B cell (primary cell): Measurements from ENCODE around the gene TBC1D12. TPM values are rescaled to one million over a fixed set of nuclear protein-coding genes. Genes with fewer than 3 reads are reported as not detected.
"Not testable (repeated sequence)": the region's sequence is repeated elsewhere in the genome, so short reads cannot be mapped to it uniquely, and the experiment has no call there.

ENCODE experiments used
- ATAC-seq: fragments of 200-7000 bp; cut with Tn5 transposase; one replicate; pipeline ENCODE4 v1.10.0; 2021; ENCODE audit warnings: low read depth, mild to moderate bottlenecking, moderate number of reproducible peaks, moderate library complexity
- CTCF ChIA-PET: fragments of 350-600 bp; sonication (Branson Sonifier 250); formaldehyde crosslinking; loops from one replicate; lab custom pipeline; 2021; ENCODE audit warnings: antibody characterized with exemption, inconsistent platforms; lab: Charles Lee
- POLR2A ChIA-PET: fragments of 350-600 bp; sonication (Branson Sonifier 250); formaldehyde crosslinking; loops from one replicate; lab custom pipeline; 2021; ENCODE audit warnings: antibody characterized with exemption; lab: Charles Lee
- DNase-seq: peaks from one replicate; pipeline ENCODE4 v3.0.0; 2013
- H2AFZ ChIP-seq: 2 replicates; pipeline ENCODE4 v1.6.1; 2012; ENCODE audit warnings: mild to moderate bottlenecking, low read depth, low read length; ENCODE audit not compliant: insufficient read depth, poor library complexity, severe bottlenecking
- H3K27ac ChIP-seq, 2 donors: 1 replicate in 1 of 2; 2 replicates in 1 of 2; pipeline ENCODE4 v1.5.1; 2012 to 2013; ENCODE audit warnings: low read length in 2 of 2, mild to moderate bottlenecking in 2 of 2, moderate library complexity in 1 of 2
- H3K27me3 ChIP-seq, 4 experiments: fragments of 200-600 bp in 1 of 4; sonication (generic) in 1 of 4; replicated peaks in 1 of 4; 1 replicate in 2 of 4; 2 replicates in 2 of 4; pipeline versions ENCODE4 v1.6.1 to v1.7.0; 2013 to 2016; ENCODE audit warnings: low read length in 3 of 4, mild to moderate bottlenecking in 2 of 4, mixed read lengths in 1 of 4, moderate library complexity in 1 of 4; ENCODE audit not compliant: insufficient read depth in 4 of 4, control insufficient read depth in 3 of 4; ENCODE audit errors: control extremely low read depth in 1 of 4
- H3K36me3 ChIP-seq, 2 experiments: replicated peaks in 1 of 2; 1 replicate in 1 of 2; 2 replicates in 1 of 2; pipeline versions ENCODE4 v1.6.1 to v1.7.1; 2013; ENCODE audit warnings: low read length in 1 of 2; ENCODE audit not compliant: insufficient read depth in 2 of 2, control insufficient read depth in 1 of 2; ENCODE audit errors: control extremely low read depth in 1 of 2, extremely low read depth in 1 of 2
- H3K4me1 ChIP-seq, 2 donors: fragments of 200-600 bp in 1 of 2; sonication (generic) in 1 of 2; 1 replicate in 1 of 2; 2 replicates in 1 of 2; pipeline versions ENCODE4 v1.5.1 to v1.6.1; 2013 to 2017; ENCODE audit warnings: low read length in 2 of 2; ENCODE audit not compliant: control insufficient read depth in 2 of 2, insufficient read depth in 2 of 2
- H3K4me2 ChIP-seq: replicated peaks from 2 replicates; pipeline ENCODE3; 2012; ENCODE audit warnings: mild to moderate bottlenecking, low read depth, low read length; ENCODE audit not compliant: poor library complexity, severe bottlenecking
- H3K4me3 ChIP-seq, 5 experiments: fragments of 200-600 bp in 1 of 5; sonication (generic) in 1 of 5; 1 replicate in 3 of 5; 2 replicates in 2 of 5; pipeline versions ENCODE4 v1.5.1 to v1.7.0; 2011 to 2016; ENCODE audit warnings: low read length in 4 of 5, mild to moderate bottlenecking in 4 of 5, low read depth in 2 of 5, control low read depth in 1 of 5, moderate library complexity in 1 of 5; ENCODE audit not compliant: insufficient read depth in 1 of 5; ENCODE audit errors: control extremely low read depth in 1 of 5, extremely low read depth in 1 of 5
- H3K79me2 ChIP-seq: fragments of 200-600 bp; sonication (generic); one replicate; pipeline ENCODE4 v1.6.0; 2016; ENCODE audit warnings: low read length; ENCODE audit not compliant: control insufficient read depth, insufficient read depth
- H3K9ac ChIP-seq: fragments of 200-600 bp; sonication (generic); 2 replicates; pipeline ENCODE4 v1.6.1; 2017; ENCODE audit warnings: mild to moderate bottlenecking, low read length, moderate library complexity
- H3K9me3 ChIP-seq, 3 donors: one replicate each; pipeline versions ENCODE4 v1.6.1 to v1.7.1; 2013; ENCODE audit warnings: low read length in 2 of 3; ENCODE audit not compliant: control insufficient read depth in 2 of 3, insufficient read depth in 1 of 3; ENCODE audit errors: control extremely low read depth in 1 of 3
- H4K20me1 ChIP-seq: 2 replicates; pipeline ENCODE4 v1.6.0; 2012; ENCODE audit warnings: mild to moderate bottlenecking, low read length; ENCODE audit not compliant: insufficient read depth, control insufficient read depth, poor library complexity, severe bottlenecking
- H3K27ac Mint-ChIP-seq: one replicate; pipeline ENCODE4 v1.8.0; 2021; ENCODE audit warnings: mixed read lengths
- H3K27me3 Mint-ChIP-seq: one replicate; pipeline ENCODE4 v1.8.0; 2021; ENCODE audit warnings: mixed read lengths
- H3K4me1 Mint-ChIP-seq: one replicate; pipeline ENCODE4 v1.8.0; 2021; ENCODE audit warnings: mixed read lengths
- H3K4me3 Mint-ChIP-seq: one replicate; pipeline ENCODE4 v1.8.0; 2021; ENCODE audit warnings: mixed read lengths
- H3K9me3 Mint-ChIP-seq: one replicate; pipeline ENCODE4 v1.8.0; 2022; ENCODE audit warnings: mixed read lengths; ENCODE audit not compliant: insufficient read depth
- CTCF ChIP-seq: fragments of 200-600 bp; IDR thresholded peaks from one replicate; pipeline ENCODE4 v1.8.0; 2022; ENCODE audit warnings: antibody characterized with exemption, mild to moderate bottlenecking
- EZH2 ChIP-seq: IDR thresholded peaks from 2 replicates; pipeline ENCODE4 v1.6.1; 2012; ENCODE audit warnings: borderline replicate concordance, low read depth, mild to moderate bottlenecking, moderate library complexity, low read length; ENCODE audit not compliant: insufficient read depth, poor library complexity, severe bottlenecking
- WGBS: methylation state at CpG from one replicate; pipeline ENCODE4 v1.1.5; 2013; ENCODE audit warnings: missing lambda C conversion rate; ENCODE audit not compliant: insufficient coverage; 5-methylcytosine and 5-hydroxymethylcytosine counted together
- intact Hi-C: fragments of 100-400 bp; cut with micrococcal nuclease; formaldehyde crosslinking; loops from one replicate; pipeline ENCODE4 v1.10.0; 2022
- polyA plus RNA-seq: library from polyadenylated mRNA; depleted of rRNA; stranded (reverse); fragments of >200 nt; gene quantifications from 2 replicates; pipeline ENCODE4 v1.2.3, GENCODE V29; 2012
- total RNA-seq, 2 donors: library from RNA; stranded (reverse); fragments of 120-200 nt in 1 of 2; gene quantifications; 1 replicate in 1 of 2; 2 replicates in 1 of 2; pipeline versions ENCODE4 v1.2.3 to v1.2.4, GENCODE V29; 2013 to 2022

TBC1D12 gene
- total and polyA plus RNA-seq, 2 donors (not counting 1 experiment from before 2014, with no cell fraction given): 3.1 to 9.3 TPM

GRCh38 chr10:94533027-94533426, 130.7 kb downstream of the TBC1D12 start:
- Histone ChIP-seq H3K9ac (no peak overlapping the region), H3K79me2 (no peaks in the 10 kb centered on the region), H3K4me3 (no peak overlapping the region), H3K4me1 (no peaks in the 10 kb centered on the region), H3K4me2 (no peak overlapping the region), H3K27ac (no peak overlapping the region), H3K36me3 (peaks cover 0 to 12% of the 10 kb centered on the region in 2 experiments), H2AFZ (no peak overlapping the region), H3K9me3 (no peaks in the 10 kb centered on the region), H3K27me3 (no peaks in the 10 kb centered on the region), H4K20me1 (no peaks in the 10 kb centered on the region)
- ChIA-PET POLR2A (no interaction called here), CTCF (no interaction called here)
- H3K4me3 Mint-ChIP-seq: no peak overlapping the region
- no peak for TF ChIP-seq CTCF
- TF ChIP-seq EZH2: no peak
- H3K9me3 Mint-ChIP-seq: no peaks in the 10 kb centered on the region
- no peak for DNase-seq
- intact Hi-C loops: no loop called here
- no CpG with 5 or more reads among the region's 1 CpG for WGBS
- ATAC-seq: no peak
- H3K4me1 Mint-ChIP-seq: no peaks in the 10 kb centered on the region
- no peaks in the 10 kb centered on the region for H3K27me3 Mint-ChIP-seq
- no peak overlapping the region for H3K27ac Mint-ChIP-seq

DNA sequence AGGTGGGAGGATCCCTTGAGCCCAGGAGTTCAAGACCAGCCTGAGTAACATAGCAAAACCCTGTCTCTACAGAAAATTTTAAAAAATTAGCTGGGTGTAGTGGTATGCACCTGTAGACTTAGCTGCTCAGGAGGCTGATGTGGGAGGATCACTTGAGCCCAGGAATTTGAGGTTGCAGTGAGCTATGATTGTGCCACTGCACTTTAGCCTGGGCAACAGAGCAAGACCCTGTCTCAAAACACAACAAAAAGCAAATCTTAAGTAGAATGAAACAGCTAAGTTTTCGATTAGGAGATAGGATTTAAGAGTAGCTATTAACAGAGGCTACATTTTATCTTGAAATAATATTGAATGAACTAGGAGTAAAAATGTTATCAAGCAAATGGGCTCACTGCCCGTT, 139.9 kb downstream of the TBC1D12 start:
- peaks cover 14 to 18% of the 10 kb centered on the region in 2 donors for H3K4me1 ChIP-seq
- H4K20me1 ChIP-seq, H2AFZ ChIP-seq, H3K27ac ChIP-seq, ATAC-seq, H3K9ac ChIP-seq, H3K9me3 Mint-ChIP-seq, CTCF ChIA-PET, H3K9me3 ChIP-seq, H3K4me2 ChIP-seq, DNase-seq, H3K4me3 Mint-ChIP-seq, H3K27me3 Mint-ChIP-seq, H3K27ac Mint-ChIP-seq, H3K79me2 ChIP-seq, POLR2A ChIA-PET, H3K27me3 ChIP-seq, H3K4me3 ChIP-seq, H3K36me3 ChIP-seq: not testable (repeated sequence)
- intact Hi-C loops: loop anchor here (10.0 kb wide), 1 partner anchor 837 kb away; the partner anchor contains the start of gene FRA10AC1
- no CpG with 5 or more reads among the region's 2 CpGs for WGBS
- H3K4me1 Mint-ChIP-seq: peaks cover 21% of the 10 kb centered on the region
